ENCODE measurements around the gene METRN. TPM values are rescaled to one million over a fixed set of nuclear protein-coding genes. Genes with fewer than 3 reads are reported as not detected.
"Not testable (repeated sequence)": the region's sequence is repeated elsewhere in the genome, so short reads cannot be mapped to it uniquely, and the experiment has no call there.

METRN gene
- total RNA-seq, 1 experiment from 2014 or later, result 23.4 TPM

- Histone ChIP-seq H3K4me1 (no peaks in the 10 kb centered on the region), H3K4me3 (ENCODE audit: low read depth, low read length) (no peak overlapping the region), H3K9me3 (no peaks in the 10 kb centered on the region), H3K36me3 (ENCODE audit: control insufficient read depth, insufficient read depth, low read length) (no peaks in the 10 kb centered on the region; the same call in 1 of the 2 replicates), H3K27me3 (replicated peaks; ENCODE audit: control insufficient read depth, insufficient read depth, low read length) (no peaks in the 10 kb centered on the region)
- no TSS peak for BruUV-seq (replicated peaks)
- no peak for TF ChIP-seq CTCF (IDR thresholded peaks at IDR 0.05; ENCODE audit: insufficient read depth in 1 of 2, low read depth in 1 of 2, low read length in 1 of 2, severe bottlenecking in 1 of 2, unreplicated experiment in 1 of 2)
- intact Hi-C loops (cut with micrococcal nuclease; ENCODE audit: unreplicated experiment), result loop anchor here (5.0 kb wide), 1 partner anchor 45 kb away; the partner anchor contains the start of genes CHTF18 and RPUSD1
- no peak overlapping the region for H3K27ac Mint-ChIP-seq (ENCODE audit: unreplicated experiment)
- no peaks in the 10 kb centered on the region for H3K9me3 Mint-ChIP-seq (ENCODE audit: unreplicated experiment)
- no peaks in the 10 kb centered on the region for H3K27me3 Mint-ChIP-seq (ENCODE audit: insufficient read depth, unreplicated experiment)
- ChIA-PET CTCF (no interaction called here), POLR2A (interaction anchor here (1.6 kb wide), 1 partner anchor 46 kb away, joined by 10 read pairs; the partner anchor contains the start of genes CHTF18 and RPUSD1)
- H3K4me3 Mint-ChIP-seq (ENCODE audit: unreplicated experiment), result peak overlapping the region; percentile 71
- no peak for DNase-seq
- H3K4me1 Mint-ChIP-seq (ENCODE audit: low read depth, unreplicated experiment), result no peaks in the 10 kb centered on the region
- peaks cover 19% of the 10 kb centered on the region for H3K36me3 Mint-ChIP-seq (ENCODE audit: insufficient read depth, unreplicated experiment)
Observed at GRCh38 chr16:741986-742629, 27.2 kb downstream of the METRN start.

- intact Hi-C loops (cut with micrococcal nuclease; ENCODE audit: unreplicated experiment), result loop anchor here (5.0 kb wide), 1 partner anchor 44 kb away; the partner anchor contains the start of genes CHTF18 and RPUSD1
Observed at GRCh38 chr16:742894-743293, 28.0 kb downstream of the METRN start.

GRCh38 chr16:743794-744500, 29.0 kb downstream of the METRN start:
- CTCF ChIA-PET, result interaction anchor here (0.7 kb wide), 2 partner anchors 16 to 43 kb away, joined by 5 to 6 read pairs; no protein-coding TSS in a partner anchor
- peaks cover 7% of the 10 kb centered on the region for H3K36me3 Mint-ChIP-seq (ENCODE audit: insufficient read depth, unreplicated experiment)
- no peaks in the 10 kb centered on the region for H3K9me3 Mint-ChIP-seq (ENCODE audit: unreplicated experiment)
- H3K27me3 ChIP-seq (replicated peaks; ENCODE audit: control insufficient read depth, insufficient read depth, low read length), result no peaks in the 10 kb centered on the region
- no peaks in the 10 kb centered on the region for H3K36me3 ChIP-seq (ENCODE audit: control insufficient read depth, insufficient read depth, low read length)
- H3K4me3 Mint-ChIP-seq (ENCODE audit: unreplicated experiment), result no peak overlapping the region
- H3K4me1 ChIP-seq, result no peaks in the 10 kb centered on the region
- DNase-seq, result no peak
- no TSS peak for BruUV-seq (replicated peaks)
- no peaks in the 10 kb centered on the region for H3K27me3 Mint-ChIP-seq (ENCODE audit: insufficient read depth, unreplicated experiment)
- H3K4me3 ChIP-seq (ENCODE audit: low read depth, low read length), result no peak overlapping the region
- no peak overlapping the region for H3K27ac Mint-ChIP-seq (ENCODE audit: unreplicated experiment)
- POLR2A ChIA-PET, result interaction anchor here (0.7 kb wide), 1 partner anchor 62 kb away, joined by 5 read pairs; no protein-coding TSS in a partner anchor
- no peaks in the 10 kb centered on the region for H3K9me3 ChIP-seq
- intact Hi-C loops (cut with micrococcal nuclease; ENCODE audit: unreplicated experiment), result loop anchor here (5.0 kb wide), 1 partner anchor 43 kb away; the partner anchor contains the start of genes CHTF18 and RPUSD1
- no peaks in the 10 kb centered on the region for H3K4me1 Mint-ChIP-seq (ENCODE audit: low read depth, unreplicated experiment)
- peak; percentile 25 to 37 for TF ChIP-seq CTCF (IDR thresholded peaks at IDR 0.05; ENCODE audit: insufficient read depth in 1 of 2, low read depth in 1 of 2, low read length in 1 of 2, severe bottlenecking in 1 of 2, unreplicated experiment in 1 of 2)

More at GRCh38 chr16:742894-743293, 28.0 kb downstream of the METRN start:
- H3K4me3 ChIP-seq (ENCODE audit: low read depth, low read length); H3K27ac Mint-ChIP-seq (ENCODE audit: unreplicated experiment); H3K36me3 ChIP-seq (ENCODE audit: control insufficient read depth, insufficient read depth, low read length); DNase-seq; POLR2A ChIA-PET; H3K27me3 ChIP-seq (replicated peaks; ENCODE audit: control insufficient read depth, insufficient read depth, low read length); H3K27me3 Mint-ChIP-seq (ENCODE audit: insufficient read depth, unreplicated experiment); CTCF ChIA-PET; H3K4me1 Mint-ChIP-seq (ENCODE audit: low read depth, unreplicated experiment); H3K9me3 Mint-ChIP-seq (ENCODE audit: unreplicated experiment); BruUV-seq (replicated peaks); H3K9me3 ChIP-seq; H3K4me1 ChIP-seq; H3K4me3 Mint-ChIP-seq (ENCODE audit: unreplicated experiment): not testable (repeated sequence)
- H3K36me3 Mint-ChIP-seq (ENCODE audit: insufficient read depth, unreplicated experiment), result peaks cover 11% of the 10 kb centered on the region

Measured in Caco-2 (cell line).